Tibial artery (tissue), 4 donors: Measurements from ENCODE around the gene TRAPPC2.
"Not testable (repeated sequence)": the region's sequence is repeated elsewhere in the genome, so short reads cannot be mapped to it uniquely, and the experiment has no call there.

ENCODE experiments used
- DNase-seq, 2 donors: peaks; one replicate each; pipeline ENCODE4 v3.0.0-alpha.2; 2019
- H3K27ac ChIP-seq, 2 donors: fragments of 200-600 bp; sonication (generic) in 1 of 2; 1 replicate in 1 of 2; 2 replicates in 1 of 2; pipeline ENCODE4 v1.5.1; 2018 to 2019; ENCODE audit warnings: mild to moderate bottlenecking in 1 of 2
- H3K27me3 ChIP-seq, 2 donors: fragments of 200-600 bp; sonication (generic) in 1 of 2; one replicate each; pipeline versions ENCODE4 v1.5.1 to v1.6.0; 2016 to 2019
- H3K36me3 ChIP-seq, 3 donors: fragments of 200-600 bp; sonication (generic) in 2 of 3; one replicate each; pipeline ENCODE4 v1.5.1; 2016 to 2019; ENCODE audit warnings: mild to moderate bottlenecking in 2 of 3
- H3K4me1 ChIP-seq, 4 donors: fragments of 200-600 bp; sonication (generic) in 2 of 4; 1 replicate in 3 of 4; 2 replicates in 1 of 4; pipeline ENCODE4 v1.5.1; 2016 to 2019
- H3K4me3 ChIP-seq, 2 donors: fragments of 200-600 bp; sonication (generic) in 1 of 2; 1 replicate in 1 of 2; 2 replicates in 1 of 2; pipeline ENCODE4 v1.5.1; 2018 to 2019; ENCODE audit warnings: mild to moderate bottlenecking in 2 of 2
- H3K9me3 ChIP-seq, 3 donors: fragments of 200-600 bp; sonication (generic) in 1 of 3; one replicate each; pipeline ENCODE4 v1.5.1; 2016 to 2019
- intact Hi-C: fragments of 100-400 bp; cut with DNase I; formaldehyde crosslinking; loops from one replicate; pipeline ENCODE4 v1.15.0; 2023; ENCODE audit warnings: low total_unique reads
- TF ChIP-seq, protein P1 (sequence below), 2 experiments: fragments of 200-600 bp in 1 of 2; fragments of 450-650 bp in 1 of 2; IDR thresholded peaks; one replicate each; pipeline ENCODE4 v1.5.1; 2017 to 2019; ENCODE audit warnings: antibody characterized with exemption in 2 of 2, mild to moderate bottlenecking in 1 of 2, moderate library complexity in 1 of 2

The TRAPPC2 gene

DNA sequence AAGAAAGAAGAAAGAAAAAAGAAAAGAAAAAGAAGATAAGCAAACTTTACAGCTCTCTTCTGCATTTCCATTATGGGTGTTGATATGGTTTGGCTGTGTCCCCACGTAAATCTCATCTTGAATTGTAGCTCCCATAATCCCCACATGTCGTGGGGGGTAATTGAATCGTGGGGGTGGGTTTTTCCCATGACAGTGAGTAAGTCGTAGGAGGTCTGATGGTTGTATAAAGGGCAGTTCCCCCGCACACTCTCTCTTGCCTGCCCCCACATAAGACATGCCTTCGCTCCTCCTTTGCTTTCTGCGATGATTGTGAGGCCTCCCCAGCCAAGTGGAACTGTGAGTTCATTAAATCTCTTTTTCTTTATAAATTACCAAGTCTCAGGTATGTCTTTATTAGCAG, 52.8 kb downstream of the TRAPPC2 start:
- H3K9me3 ChIP-seq = no peaks in the 10 kb centered on the region
- H3K27me3 ChIP-seq = no peaks in the 10 kb centered on the region
- H3K36me3 ChIP-seq = no peaks in the 10 kb centered on the region
- TF ChIP-seq, protein P1, sequence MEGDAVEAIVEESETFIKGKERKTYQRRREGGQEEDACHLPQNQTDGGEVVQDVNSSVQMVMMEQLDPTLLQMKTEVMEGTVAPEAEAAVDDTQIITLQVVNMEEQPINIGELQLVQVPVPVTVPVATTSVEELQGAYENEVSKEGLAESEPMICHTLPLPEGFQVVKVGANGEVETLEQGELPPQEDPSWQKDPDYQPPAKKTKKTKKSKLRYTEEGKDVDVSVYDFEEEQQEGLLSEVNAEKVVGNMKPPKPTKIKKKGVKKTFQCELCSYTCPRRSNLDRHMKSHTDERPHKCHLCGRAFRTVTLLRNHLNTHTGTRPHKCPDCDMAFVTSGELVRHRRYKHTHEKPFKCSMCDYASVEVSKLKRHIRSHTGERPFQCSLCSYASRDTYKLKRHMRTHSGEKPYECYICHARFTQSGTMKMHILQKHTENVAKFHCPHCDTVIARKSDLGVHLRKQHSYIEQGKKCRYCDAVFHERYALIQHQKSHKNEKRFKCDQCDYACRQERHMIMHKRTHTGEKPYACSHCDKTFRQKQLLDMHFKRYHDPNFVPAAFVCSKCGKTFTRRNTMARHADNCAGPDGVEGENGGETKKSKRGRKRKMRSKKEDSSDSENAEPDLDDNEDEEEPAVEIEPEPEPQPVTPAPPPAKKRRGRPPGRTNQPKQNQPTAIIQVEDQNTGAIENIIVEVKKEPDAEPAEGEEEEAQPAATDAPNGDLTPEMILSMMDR (IDR thresholded peaks at IDR 0.05) = no peak
- no peaks in the 10 kb centered on the region for H3K4me1 ChIP-seq
- H3K27ac ChIP-seq = no peak overlapping the region
- no peak overlapping the region for H3K4me3 ChIP-seq
- no peak for DNase-seq
- intact Hi-C loops = no loop called here

DNA sequence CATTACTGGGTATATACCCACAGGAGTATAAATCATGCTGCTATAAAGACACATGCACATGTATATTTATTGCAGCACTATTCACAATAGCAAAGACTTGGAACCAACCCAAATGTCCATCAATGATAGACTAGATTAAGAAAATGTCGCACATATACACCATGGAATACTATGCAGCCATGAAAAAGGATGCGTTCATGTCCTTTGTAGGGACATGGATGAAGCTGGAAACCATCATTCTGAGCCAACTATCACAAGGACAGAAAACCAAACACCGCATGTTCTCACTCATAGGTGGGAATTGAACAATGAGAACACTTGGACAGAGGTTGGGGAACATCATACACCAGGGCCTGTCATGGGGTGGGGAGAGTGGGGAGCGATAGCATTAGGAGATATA, 54.7 kb downstream of the TRAPPC2 start:
- H3K9me3 ChIP-seq, intact Hi-C loops, H3K27ac ChIP-seq, H3K36me3 ChIP-seq, H3K4me3 ChIP-seq, DNase-seq, H3K27me3 ChIP-seq, H3K4me1 ChIP-seq: not testable (repeated sequence)

DNA sequence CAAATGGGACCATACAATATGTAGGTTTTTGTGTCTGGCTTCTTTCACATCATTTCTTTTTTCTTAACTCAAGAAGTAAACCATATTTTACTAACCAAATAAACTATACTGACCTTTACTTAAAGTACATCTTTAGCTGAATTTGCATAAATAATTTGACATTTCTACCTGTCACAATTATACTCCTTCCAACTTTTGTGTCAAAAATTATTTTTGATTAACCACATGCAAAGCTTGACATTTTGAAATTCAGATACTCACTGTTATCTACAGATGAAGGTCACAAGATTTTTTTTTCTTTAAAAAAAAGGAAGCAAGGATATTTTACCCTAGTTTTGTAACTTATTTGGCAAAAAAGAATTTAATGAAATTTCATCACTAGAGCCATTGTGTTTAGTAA, 57.5 kb downstream of the TRAPPC2 start:
- Histone ChIP-seq H3K9me3 (no peaks in the 10 kb centered on the region), H3K4me1 (no peaks in the 10 kb centered on the region), H3K27ac (no peak overlapping the region), H3K36me3 (no peaks in the 10 kb centered on the region), H3K27me3 (no peaks in the 10 kb centered on the region), H3K4me3 (no peak overlapping the region)
- intact Hi-C loops = no loop called here
- DNase-seq = no peak
- TF ChIP-seq, protein P1 (IDR thresholded peaks at IDR 0.05) = no peak

DNA sequence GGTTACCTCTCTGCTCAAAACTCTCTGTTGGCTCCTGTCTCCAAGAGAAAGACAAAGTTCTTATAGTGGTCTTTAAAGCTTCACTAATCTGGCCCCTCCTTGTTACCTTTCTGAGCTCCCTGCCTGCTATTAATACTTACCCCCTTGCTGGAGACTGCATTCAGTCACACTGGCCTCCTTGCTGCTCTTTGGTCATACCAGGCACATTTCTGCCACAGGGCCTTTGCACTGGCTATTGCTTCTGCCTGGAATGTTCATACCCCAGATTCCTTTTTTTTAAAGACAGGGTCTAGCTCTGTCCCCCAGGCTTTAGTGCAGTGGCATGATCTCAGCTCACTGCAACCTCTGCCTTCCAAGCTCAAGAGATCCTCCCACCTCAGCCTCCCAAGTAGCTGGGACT, 61.4 kb downstream of the TRAPPC2 start:
- TF ChIP-seq, protein P1 (IDR thresholded peaks at IDR 0.05) = no peak
- H3K4me1 ChIP-seq = no peaks in the 10 kb centered on the region
- no peak overlapping the region for H3K27ac ChIP-seq
- no peaks in the 10 kb centered on the region for H3K36me3 ChIP-seq
- H3K27me3 ChIP-seq = no peaks in the 10 kb centered on the region
- intact Hi-C loops = no loop called here
- no peak overlapping the region for H3K4me3 ChIP-seq
- no peaks in the 10 kb centered on the region for H3K9me3 ChIP-seq
- DNase-seq = no peak

DNA sequence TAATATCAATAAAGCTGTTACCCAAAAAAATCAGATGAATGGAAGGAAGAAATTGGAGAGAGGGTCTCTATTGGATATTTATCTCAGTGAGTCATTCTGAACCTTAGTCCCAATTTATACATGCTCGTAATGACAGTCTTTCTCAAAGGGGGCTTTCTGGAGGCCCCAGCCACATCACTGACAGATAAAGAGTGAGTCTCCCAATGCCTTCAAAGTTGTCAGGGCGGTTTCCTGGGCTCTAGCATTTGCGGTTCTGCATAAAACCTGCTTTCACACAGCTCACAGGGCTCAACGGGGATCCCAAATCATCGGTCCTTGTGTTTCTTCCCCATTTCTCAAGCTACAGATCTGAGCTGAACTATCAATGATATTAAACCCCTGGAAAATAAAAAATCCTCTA, 64.2 kb downstream of the TRAPPC2 start:
- Histone ChIP-seq H3K27ac (no peak overlapping the region), H3K9me3 (no peaks in the 10 kb centered on the region), H3K4me1 (peaks cover 0 to 8% (median 2%) of the 10 kb centered on the region in 4 donors), H3K27me3 (no peaks in the 10 kb centered on the region), H3K4me3 (no peak overlapping the region), H3K36me3 (no peaks in the 10 kb centered on the region)
- DNase-seq = no peak
- intact Hi-C loops = no loop called here
- TF ChIP-seq, protein P1 (IDR thresholded peaks at IDR 0.05) = no peak

DNA sequence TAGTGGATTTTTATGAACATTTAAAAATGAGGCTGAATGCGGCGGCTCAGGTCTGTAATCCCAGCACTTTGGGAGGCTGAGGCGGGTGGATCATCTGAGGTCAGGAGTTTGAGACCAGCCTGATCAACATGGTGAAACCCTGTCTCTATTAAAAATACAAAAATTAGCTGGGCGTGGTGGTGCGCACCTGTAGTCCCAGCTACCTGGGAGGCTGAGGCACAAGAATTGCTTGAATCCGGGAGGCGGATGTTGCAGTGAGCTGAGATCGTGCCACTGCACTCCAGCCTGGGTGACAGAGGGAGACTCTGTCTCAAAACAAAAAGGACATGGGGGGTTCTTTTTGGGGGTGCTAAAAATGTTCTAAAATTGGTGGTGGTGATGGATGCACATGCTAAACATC, 64.7 kb downstream of the TRAPPC2 start:
- H3K9me3 ChIP-seq, DNase-seq, H3K27ac ChIP-seq, H3K36me3 ChIP-seq, intact Hi-C loops, H3K4me1 ChIP-seq, H3K27me3 ChIP-seq, H3K4me3 ChIP-seq: not testable (repeated sequence)

DNA sequence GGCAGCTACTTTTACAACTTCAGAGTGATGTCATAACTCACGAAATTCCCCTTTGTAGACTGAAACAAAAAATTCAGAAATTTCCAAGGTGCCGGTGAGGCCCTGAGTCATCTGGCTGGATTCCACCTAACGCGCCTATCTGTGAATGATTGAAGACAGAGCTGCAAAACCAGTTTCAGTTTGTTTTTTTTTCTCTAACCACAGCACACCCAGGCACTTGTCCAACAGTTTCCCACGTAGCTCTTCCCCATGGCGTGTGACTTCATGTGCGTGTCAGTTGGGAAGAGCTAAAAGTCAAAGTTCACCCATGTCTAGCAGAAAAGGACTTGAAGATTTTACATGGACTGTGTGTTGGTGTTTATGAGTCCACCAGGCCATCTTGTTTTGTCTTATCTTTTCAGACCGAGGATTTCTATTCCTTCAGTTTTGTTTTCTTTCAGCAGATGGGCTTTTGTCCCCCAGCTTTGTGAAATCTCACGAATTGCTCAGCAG, 65.1 kb downstream of the TRAPPC2 start:
- Histone ChIP-seq H3K27me3 (no peaks in the 10 kb centered on the region), H3K4me3 (no peak overlapping the region), H3K27ac (no peak overlapping the region), H3K36me3 (no peaks in the 10 kb centered on the region), H3K4me1 (peaks cover 0 to 8% (median 2%) of the 10 kb centered on the region in 4 donors), H3K9me3 (no peaks in the 10 kb centered on the region)
- TF ChIP-seq, protein P1 (IDR thresholded peaks at IDR 0.05) = no peak
- peak; percentile 33 to 69 for DNase-seq
- intact Hi-C loops = no loop called here
